ENCODE data around the gene DNAAF9. TPM values are rescaled to one million over a fixed set of nuclear protein-coding genes. Genes with fewer than 3 reads are reported as not detected.

Gene DNAAF9
- total and polyA plus RNA-seq, 2 of the 8 experiments (the other 6 are each of a cell fraction or from before 2014, with no cell fraction given): 2.6 to 5.7 TPM

GRCh38 chr20:3374296-3374695 lies 33.2 kb downstream of the DNAAF9 start:
- no peak overlapping the region for H2BK120ac ChIP-seq (replicated peaks; ENCODE audit: low read depth, low read length)
- ChIA-PET POLR2A (ENCODE audit: partially characterized antibody) (no interaction called here), CTCF (ENCODE audit: partially characterized antibody) (no interaction called here)
- peaks cover 2 to 17% (median 10%) of the 10 kb centered on the region in 4 experiments; a peak in 6 of 8 replicates for H3K36me3 ChIP-seq (ENCODE audit: control insufficient read depth in 2 of 4, insufficient read depth in 4 of 4, low read length in 3 of 4)
- TF ChIP-seq CREB1 (IDR thresholded peaks at IDR 0.05): no peak
- TF ChIP-seq SIN3A (conservative IDR thresholded peaks at IDR 0.05 in 1 of 2, IDR thresholded peaks at IDR 0.05 in 1 of 2; ENCODE audit: low read depth in 1 of 2, low read length in 2 of 2): no peak
- TF ChIP-seq SP1 (IDR thresholded peaks at IDR 0.05; ENCODE audit: low read depth, low read length): no peak
- TF ChIP-seq SRF (IDR thresholded peaks at IDR 0.05; ENCODE audit: low read depth, low read length): no peak
- no peak for TF ChIP-seq POLR2AphosphoS5 (IDR thresholded peaks at IDR 0.05; ENCODE audit: low read depth, low read length)
- no peak for TF ChIP-seq CTCF (IDR thresholded peaks at IDR 0.05; ENCODE audit: control extremely low read depth in 1 of 3, insufficient read depth in 1 of 3, low read depth in 1 of 3, low read length in 3 of 3)
- no peak for TF ChIP-seq ASH2L (IDR thresholded peaks at IDR 0.05; ENCODE audit: low read length)
- no peak for TF ChIP-seq HDAC6 (IDR thresholded peaks at IDR 0.05; ENCODE audit: low read depth, low read length)
- TF ChIP-seq EZH2 (IDR thresholded peaks at IDR 0.05; ENCODE audit: low read depth, low read length, severe bottlenecking): no peak
- TF ChIP-seq ZNF274 (IDR thresholded peaks at IDR 0.05; ENCODE audit: borderline replicate concordance, extremely low read depth, low read length): no peak
- no peak for TF ChIP-seq HDAC2 (IDR thresholded peaks at IDR 0.05; ENCODE audit: borderline replicate concordance in 1 of 2, low read depth in 2 of 2, low read length in 2 of 2)
- no peak for TF ChIP-seq SP4 (IDR thresholded peaks at IDR 0.05; ENCODE audit: low read length)
- TF ChIP-seq SP2 (IDR thresholded peaks at IDR 0.05; ENCODE audit: low read length): no peak
- no peak overlapping the region for H3K14ac ChIP-seq (ENCODE audit: insufficient read length)
- H3K4me1 ChIP-seq (replicated peaks in 1 of 4; ENCODE audit: control insufficient read depth in 3 of 4, insufficient read depth in 4 of 4, low read length in 3 of 4): peaks cover 0 to 4% (median 0%) of the 10 kb centered on the region in 4 experiments; a peak in 1 of 7 replicates
- no peak overlapping the region for H2AFZ ChIP-seq (ENCODE audit: low read length)
- H3K4ac ChIP-seq (replicated peaks; ENCODE audit: insufficient read length, low read depth, low read length): no peak overlapping the region
- no peaks in the 10 kb centered on the region for H3K79me2 ChIP-seq (ENCODE audit: control insufficient read depth in 1 of 2, insufficient read depth in 2 of 2, low read length in 2 of 2)
- no peak overlapping the region for H3K23ac ChIP-seq (ENCODE audit: insufficient read length)
- no peak overlapping the region for H4K8ac ChIP-seq (ENCODE audit: extremely low read depth, insufficient read depth, low read length)
- H3K56ac ChIP-seq (replicated peaks; ENCODE audit: insufficient read length, low read depth, low read length): no peak overlapping the region
- FAIRE-seq (no peak), DNase-seq (ENCODE audit: low read depth in 1 of 2, low spot score in 2 of 2) (no peak)
- H4K91ac ChIP-seq (replicated peaks; ENCODE audit: insufficient read length, low read length): no peak overlapping the region
- no peak overlapping the region for H3K18ac ChIP-seq (ENCODE audit: extremely low read depth, low read length)
- H4K20me1 ChIP-seq (replicated peaks in 1 of 2; ENCODE audit: control insufficient read depth in 1 of 2, insufficient read depth in 2 of 2, low read length in 2 of 2): no peaks in the 10 kb centered on the region
- no peak overlapping the region for H3K27ac ChIP-seq (ENCODE audit: low read depth, low read length)
- no peak overlapping the region for H3K4me3 ChIP-seq (ENCODE audit: extremely low read depth in 1 of 4, insufficient read depth in 2 of 4, low read depth in 3 of 4, low read length in 4 of 4)
- H3K79me1 ChIP-seq (ENCODE audit: low read depth, low read length): no peaks in the 10 kb centered on the region; the same call in 1 of the 2 replicates
- no peak overlapping the region for H2BK15ac ChIP-seq (ENCODE audit: low read length)
- H3K4me2 ChIP-seq (ENCODE audit: insufficient read depth in 1 of 2, low read depth in 2 of 2, low read length in 2 of 2): no peak overlapping the region
- H2AK5ac ChIP-seq (ENCODE audit: low read depth, low read length): no peak overlapping the region
- no peaks in the 10 kb centered on the region for H3K27me3 ChIP-seq (replicated peaks in 1 of 4; ENCODE audit: control insufficient read depth in 3 of 4, extremely low read depth in 1 of 4, insufficient read depth in 3 of 4, low read length in 3 of 4)
- no peaks in the 10 kb centered on the region; the same call in 1 of the 2 replicates for H3K23me2 ChIP-seq (ENCODE audit: low read depth, low read length)
- no peak overlapping the region for H2BK12ac ChIP-seq (ENCODE audit: low read depth, low read length)
- no peak overlapping the region for H4K5ac ChIP-seq (ENCODE audit: insufficient read length, low read depth, low read length)
- H2BK5ac ChIP-seq (ENCODE audit: low read depth, low read length): no peak overlapping the region
- peaks cover 0 to 3% of the 10 kb centered on the region in 2 experiments; a peak in 1 of 4 replicates for H3K9me3 ChIP-seq (ENCODE audit: insufficient read depth in 2 of 2, low read depth in 1 of 2, low read length in 1 of 2)
- no peak overlapping the region for H2BK20ac ChIP-seq (ENCODE audit: low read length)
- H3K9ac ChIP-seq (replicated peaks in 1 of 4; ENCODE audit: extremely low read depth in 1 of 4, low read depth in 3 of 4, low read length in 3 of 4): no peak overlapping the region
